ELR (cell line): Measurements from ENCODE around the gene TRIM7.
A peak's percentile ranks its signal among the peaks of the same experiment; 100 is the strongest.
"Not testable (repeated sequence)": the region's sequence is repeated elsewhere in the genome, so short reads cannot be mapped to it uniquely, and the experiment has no call there.

ENCODE experiments used
- DNase-seq: peaks from one replicate; pipeline ENCODE4 v3.0.0-alpha.2; 2015; ENCODE audit warnings: low read depth

TRIM7 gene

DNA sequence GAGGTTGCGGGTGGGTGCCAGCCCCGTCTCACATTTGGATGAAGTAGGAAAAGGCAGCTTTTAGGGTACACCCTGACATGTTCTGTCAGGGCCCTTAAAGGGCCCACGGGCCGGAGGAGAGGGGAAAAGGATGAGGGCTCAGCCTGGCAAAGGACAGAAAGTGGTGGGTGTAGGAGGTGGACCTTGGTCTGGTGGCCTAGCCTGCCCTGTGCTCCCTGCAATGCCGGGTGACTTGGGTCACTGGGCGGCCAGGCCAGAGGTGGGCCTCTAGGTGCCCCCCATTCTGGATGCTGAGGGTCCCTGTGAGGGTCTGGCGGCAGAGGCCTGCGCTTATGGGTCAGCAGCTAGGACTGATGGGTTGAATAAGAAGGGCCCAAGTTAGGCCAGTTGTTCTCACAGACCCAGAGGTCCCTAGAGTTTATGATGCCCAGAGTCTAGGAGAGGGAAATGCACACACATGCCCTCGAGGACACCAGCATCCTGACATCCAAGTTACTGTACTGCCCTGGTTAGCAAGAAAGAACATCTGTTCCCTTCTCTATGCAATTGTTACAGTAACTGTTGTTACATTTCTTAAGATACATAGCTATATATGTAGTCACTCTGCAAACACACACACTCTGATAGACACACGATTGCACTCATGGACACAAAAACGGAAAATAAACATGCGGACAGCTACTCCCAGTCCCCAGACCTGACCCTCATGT lies 12.5 kb downstream of the TRIM7 start:
- no peak for DNase-seq

DNA sequence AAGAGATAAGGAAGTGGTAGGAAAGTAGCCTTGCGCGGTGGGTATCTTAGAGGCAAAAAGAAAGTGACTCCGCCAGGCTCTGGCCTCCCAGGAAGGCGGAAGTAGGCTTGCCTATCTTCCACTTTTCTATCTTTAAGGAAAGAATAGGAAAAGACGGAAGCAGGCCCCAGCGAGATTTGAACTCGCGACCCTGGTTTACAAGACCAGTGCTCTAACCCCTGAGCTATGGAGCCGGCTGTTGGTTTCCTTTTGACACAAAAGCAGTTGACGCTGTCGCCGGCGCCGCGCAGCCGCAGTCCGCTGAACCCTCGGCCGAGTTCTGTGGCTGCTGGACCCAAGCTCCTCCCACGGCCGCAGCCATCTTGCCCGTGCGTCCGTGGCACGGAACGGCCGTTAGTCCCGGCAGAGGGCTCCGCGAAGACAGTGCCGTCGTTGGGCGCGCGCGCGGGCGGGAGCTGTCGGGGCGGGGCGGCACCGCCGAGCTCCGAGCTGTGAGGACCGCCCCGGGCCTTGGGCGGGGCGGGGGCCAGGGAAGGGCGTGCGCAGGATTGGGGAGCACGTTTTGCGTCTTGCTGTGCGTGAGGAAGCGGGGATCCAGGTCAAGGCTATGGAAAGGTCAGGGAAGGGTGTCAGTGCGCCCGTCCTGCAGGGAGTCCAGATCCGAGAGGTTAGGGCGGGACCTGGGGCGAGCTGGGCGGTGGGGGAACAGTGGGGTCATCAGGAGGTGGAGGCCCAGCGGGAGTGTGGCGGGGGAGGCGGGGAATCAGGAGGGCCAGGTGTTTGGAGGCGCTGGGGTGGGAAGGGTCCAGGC lies 13.3 kb downstream of the TRIM7 start:
- peak; percentile 96 for DNase-seq

DNA sequence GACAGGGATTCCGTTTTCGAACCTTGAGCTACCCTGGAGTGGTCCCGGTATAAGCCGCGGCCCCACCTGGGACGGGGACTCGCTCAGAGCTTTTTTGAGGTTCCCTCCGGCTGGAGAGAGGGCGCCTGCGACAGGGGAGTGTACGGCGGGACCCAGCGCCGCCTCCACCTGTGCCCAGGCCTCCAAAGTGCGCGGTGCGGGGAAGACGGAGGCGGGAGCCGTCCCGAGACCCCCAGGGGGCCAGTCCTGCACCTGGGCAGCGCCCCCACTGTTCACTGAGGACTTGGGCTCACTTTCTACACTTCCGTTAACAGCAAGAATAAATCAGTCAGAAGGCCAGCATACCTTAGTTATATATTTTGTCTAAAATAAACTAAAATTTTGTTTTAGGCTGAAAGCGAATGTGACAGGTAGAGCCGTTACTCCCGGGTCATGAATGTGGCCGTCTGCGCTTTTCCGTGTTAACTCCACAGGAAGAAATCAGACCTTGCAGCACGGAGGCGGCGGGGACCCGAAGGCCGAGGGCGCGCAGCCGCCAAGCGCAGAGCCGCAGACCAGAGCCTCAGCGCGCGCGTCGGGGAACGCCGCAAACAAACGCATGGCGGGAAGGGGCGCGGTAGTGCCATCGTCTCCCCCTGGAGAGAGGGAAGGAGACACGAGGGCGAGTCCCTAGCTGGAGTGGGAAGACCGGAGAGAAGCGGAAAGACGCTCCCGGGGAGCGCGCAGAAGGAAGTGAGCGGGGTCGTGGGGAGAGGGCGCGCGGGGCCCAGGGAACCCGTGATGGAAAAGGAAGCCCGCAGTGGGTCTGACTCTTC lies 14.1 kb downstream of the TRIM7 start:
- peak; percentile 56 for DNase-seq

DNA sequence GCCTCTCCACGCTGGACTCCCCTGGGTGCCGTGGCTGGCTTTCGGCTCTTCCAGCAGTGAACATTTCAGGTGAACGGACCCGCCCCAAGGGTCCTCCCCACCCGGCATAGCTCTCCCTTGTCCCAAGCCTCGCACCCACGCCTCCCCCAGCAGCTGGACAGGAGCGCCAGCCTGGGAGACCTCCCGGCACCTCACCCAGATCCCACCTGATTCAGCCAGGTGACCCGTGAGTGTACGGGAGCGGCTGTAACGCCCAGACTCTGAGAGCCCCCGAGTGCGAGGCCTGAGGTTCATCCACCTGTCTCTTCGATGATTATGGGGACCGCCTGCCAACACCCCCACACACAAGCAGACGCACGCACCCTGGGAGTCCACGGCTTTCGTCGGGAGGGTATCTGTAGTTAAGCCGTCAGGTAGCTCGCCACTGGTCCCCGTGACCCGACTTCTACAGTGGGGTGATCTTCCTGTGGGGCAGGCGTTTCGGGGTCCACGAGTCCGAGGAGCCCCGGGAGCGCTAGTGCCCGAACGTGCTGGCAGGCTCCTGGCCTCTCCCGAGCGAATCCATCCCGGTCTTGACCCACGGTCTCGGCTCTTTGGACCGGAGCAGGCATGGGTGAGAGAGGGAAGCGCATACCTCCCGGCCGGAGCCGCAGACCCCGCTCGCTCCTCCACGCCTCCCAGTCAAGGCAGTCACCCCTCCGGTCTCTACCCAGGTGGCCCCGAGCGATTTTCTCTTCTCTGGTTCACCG lies 14.9 kb downstream of the TRIM7 start:
- DNase-seq: peak; percentile 46

DNA sequence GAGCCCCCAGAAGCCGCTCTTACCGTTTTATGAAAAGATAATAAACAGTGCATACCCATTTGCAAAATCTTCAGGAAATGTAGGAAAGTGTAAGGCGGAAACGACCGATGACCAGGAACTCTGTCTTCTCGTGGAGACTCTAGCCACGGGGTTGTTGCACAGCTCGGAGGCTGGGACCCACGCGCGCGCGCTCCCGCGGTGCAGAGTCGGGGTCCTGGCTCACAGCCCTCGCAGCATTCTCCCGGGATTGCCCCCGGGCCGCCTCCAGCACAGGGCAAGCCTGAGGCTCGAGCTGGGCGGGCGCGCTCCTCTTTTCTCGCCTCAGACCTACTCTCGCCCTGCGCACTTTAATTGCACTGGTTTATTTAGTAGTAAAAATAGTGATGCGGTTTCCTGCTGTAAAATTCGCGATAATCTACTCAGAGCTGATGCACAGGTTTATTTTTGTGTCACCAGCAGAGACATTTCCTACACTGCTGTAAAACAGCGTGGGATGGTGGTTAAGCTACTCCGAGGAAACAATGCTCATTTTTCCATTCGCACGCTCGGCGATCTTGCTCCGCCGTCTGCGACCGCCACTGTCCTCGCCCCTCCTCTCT lies 15.5 kb downstream of the TRIM7 start:
- peak; percentile 49 for DNase-seq

DNA sequence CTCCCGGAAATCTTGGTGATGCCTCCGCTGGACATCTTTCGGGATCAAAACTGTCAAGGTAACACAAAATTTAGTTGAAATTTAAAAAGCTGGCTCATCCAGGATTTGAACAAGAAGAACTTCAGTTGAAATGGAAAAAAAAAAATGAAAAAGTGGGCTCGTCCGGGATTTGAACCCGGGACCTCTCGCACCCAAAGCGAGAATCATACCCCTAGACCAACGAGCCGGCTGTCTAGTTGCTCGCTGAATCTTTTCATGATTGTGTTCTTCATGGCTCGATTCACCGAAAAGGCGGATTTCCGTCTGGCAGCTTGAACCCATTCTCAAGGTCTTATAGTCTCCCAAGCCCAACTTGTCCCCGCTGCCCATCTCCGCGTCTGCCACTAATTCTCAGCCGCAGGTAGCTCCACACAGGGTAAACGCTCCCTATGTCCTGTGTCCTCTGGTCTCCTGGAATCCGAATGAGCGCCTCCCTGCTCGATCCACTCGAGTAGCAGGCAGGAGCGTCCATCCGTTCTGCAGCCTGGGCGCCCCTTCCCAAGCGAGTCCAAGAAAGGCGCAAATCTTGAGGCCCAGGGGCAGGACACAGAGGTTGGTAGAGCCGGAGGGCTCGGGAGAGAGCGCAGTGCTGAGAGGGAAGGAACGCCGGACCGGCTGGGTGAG lies 16.2 kb downstream of the TRIM7 start:
- peak; percentile 82 for DNase-seq

DNA sequence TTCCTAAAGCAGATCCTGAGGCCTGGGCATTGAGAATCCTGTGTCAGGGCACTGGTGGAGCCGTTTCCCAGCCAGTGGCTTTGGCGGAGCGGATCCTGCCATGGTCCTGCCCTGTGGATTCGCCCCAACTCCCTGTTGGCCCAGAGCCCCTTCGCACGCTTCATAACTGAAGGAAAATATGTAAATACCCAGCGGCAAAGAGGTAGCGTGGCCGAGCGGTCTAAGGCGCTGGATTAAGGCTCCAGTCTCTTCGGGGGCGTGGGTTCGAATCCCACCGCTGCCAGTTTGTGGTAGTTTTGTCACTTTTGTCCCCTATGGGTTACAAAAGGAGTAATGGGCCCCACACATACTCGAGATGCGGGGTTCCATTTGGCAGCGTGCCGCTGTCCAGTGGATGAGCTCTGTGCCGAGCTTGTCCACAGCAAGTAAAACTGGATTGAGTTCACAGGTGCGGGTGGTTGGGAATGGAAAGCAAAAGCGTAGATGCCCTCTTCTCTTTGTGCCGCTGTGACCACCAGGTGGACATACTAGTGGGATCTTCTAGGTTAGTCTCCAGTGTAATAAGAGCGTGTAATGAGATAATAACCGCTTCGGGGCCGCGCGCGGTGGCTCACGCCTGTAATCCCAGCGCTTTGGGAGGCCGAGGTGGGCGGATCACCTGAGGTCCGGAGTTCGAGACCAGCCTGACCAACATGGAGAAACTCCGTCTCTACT lies 17.3 kb downstream of the TRIM7 start:
- peak; percentile 88 for DNase-seq

DNA sequence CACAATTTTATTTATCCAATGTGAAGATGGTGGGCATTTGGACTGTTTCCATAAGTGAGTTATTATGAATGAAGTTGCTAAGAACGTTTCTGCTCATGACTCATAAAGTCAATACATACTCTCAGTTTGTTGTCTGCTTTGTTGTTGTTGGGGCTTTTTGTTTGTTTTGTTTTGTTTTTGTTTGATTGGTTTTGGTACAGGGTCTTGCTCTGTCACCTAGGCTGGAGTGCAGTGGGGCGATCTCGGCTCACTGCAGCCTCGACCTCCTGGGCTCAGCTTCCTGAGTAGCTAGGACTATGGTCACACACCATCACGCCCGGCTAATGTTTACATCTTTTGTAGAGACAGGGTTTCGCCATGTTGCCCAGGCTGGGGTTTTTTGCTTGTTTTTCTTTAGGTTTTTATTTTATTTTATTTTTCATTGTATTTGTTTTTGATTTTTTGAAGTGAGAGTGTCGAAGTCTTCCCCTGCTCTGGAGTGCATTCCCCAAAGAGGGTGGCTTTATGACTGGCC lies 18.0 kb downstream of the TRIM7 start:
- DNase-seq: peak; percentile 59

DNA sequence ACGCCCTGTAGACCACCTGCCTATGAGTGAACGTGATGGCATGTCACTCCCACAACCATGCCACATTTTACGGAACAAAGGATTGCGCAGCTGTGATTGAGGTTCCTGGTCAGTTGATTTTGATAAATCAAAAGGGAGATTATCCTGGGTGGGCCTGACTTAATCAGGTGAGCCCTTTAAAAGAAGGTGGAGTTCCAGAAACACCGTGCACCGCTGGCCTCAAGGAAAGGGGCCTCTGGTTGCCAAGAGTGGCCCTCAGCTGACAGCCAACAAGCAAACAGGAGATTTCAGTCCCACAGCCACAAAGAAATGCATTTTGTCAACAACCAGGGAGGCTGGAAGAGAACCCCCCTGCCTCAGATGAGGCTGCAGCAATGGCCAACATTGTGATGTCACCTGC lies 19.0 kb downstream of the TRIM7 start:
- DNase-seq: no peak

DNA sequence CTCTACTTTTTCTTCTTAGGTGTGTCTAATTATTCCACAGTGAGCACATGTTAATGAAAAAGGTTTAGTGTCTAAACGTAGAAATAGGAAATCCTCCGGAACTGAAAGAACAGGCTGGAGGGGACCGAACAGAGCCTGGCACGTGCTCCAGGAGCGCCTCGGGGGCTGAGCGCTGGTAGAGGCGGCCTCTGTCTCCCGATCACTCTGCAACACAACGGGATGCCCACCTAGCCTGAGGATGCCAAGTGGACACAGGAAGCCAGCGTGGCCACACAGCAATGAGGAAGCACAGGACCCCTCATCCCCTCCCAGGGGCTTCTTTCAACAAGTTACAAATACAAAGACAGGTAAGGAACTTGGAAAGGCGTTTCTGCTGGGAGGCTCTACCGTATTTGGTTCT lies 19.4 kb downstream of the TRIM7 start:
- no peak for DNase-seq

DNA sequence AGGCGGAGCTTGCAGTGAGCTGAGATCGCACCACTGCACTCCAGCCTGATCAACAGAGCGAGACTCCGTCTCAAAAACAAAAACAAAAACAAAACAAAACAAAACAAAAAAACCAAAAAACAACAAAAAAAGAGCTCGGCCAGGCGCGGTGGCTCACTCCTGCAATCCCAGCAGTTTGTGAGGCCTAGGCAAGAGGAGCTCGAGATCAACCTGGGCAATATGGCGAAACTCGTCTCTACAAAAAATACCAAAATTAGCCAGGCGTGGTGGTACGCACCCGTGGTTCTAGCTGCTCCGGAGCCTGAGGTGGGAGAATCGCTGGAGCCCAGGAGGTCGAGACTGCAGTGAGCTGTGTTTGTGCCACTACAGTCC lies 20.2 kb downstream of the TRIM7 start:
- no peak for DNase-seq

DNA sequence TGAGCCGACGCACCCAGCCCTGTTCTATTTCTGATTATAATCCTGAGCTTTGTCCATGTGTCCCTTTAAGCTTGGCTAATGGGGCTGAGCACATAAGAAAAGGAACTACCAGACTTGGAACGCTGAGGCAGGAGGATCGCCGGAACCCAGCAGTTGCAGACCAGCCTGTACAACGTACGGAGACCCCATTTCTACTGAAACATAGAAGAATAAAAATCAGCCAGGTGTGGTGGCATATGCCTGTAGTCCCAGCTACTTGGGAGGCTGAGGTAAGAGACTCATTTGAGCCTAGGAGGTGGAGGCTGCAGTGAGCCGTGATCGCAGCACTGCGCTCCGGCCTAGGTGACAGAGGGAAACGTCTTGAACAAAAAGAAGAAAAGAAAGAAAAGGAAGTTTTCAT lies 22.3 kb downstream of the TRIM7 start:
- DNase-seq: no peak

DNA sequence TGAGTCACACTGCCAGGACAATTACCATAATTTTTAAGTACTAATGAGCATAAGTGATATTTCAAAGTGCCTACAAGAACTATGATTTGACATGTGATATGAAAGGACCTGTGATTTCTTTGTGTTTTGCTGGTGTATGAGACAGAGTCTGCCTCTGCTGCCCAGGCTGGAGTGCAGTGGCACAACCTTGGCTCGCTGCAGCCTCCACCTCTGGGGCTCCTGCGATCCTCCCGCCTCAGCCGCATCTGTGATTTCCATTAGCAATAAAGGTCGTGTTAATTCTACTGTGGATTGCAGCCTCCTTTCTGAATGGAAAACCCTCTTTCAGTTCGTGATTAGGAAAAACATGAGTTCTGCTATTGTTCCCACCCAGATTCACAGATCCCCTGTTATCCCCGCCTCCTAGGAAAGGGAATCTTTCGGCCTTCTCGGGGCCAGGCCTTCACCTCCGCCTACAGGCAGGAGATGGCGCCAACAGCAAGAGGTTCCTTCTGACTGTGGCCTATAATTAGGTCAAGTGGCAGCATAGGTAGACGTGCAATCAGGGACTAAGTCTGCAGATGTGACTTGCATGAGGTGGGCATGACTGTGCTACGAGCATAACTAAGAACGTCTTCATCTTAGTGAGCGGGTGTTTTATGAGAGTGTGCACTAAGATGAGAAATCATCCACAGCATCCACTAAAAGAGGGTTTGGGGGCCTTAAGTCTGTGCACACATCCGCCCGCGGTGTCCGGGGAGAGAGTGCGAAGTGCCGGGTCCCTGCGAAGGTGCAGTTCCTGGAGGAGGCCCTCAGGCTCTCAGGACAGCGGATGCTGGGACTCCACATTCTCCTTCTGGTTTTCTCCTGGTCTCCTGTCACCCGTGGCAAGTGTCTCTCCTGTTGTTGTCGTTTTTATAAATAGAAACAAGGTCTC lies 23.1 kb downstream of the TRIM7 start:
- DNase-seq: peak; percentile 86

DNA sequence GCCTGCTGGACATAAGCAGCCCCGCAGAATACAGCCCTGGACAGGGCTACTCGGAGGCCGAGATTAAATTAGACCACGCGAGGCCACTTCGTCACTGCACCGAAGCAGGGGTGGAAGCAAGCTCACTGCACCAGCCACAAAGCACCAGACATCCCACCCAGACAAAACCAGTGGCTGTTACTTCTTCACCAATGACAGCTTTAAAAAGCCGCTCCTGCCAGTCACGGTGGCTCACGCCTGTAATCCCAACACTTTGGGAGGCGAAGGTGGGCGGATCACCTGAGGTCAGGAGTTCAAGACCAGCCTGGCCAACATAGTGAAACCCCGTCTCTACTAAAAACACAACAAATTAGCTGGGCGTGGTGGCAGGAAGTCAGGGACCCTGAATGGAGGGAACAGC lies 27.4 kb downstream of the TRIM7 start:
- DNase-seq: not testable (repeated sequence)

DNA sequence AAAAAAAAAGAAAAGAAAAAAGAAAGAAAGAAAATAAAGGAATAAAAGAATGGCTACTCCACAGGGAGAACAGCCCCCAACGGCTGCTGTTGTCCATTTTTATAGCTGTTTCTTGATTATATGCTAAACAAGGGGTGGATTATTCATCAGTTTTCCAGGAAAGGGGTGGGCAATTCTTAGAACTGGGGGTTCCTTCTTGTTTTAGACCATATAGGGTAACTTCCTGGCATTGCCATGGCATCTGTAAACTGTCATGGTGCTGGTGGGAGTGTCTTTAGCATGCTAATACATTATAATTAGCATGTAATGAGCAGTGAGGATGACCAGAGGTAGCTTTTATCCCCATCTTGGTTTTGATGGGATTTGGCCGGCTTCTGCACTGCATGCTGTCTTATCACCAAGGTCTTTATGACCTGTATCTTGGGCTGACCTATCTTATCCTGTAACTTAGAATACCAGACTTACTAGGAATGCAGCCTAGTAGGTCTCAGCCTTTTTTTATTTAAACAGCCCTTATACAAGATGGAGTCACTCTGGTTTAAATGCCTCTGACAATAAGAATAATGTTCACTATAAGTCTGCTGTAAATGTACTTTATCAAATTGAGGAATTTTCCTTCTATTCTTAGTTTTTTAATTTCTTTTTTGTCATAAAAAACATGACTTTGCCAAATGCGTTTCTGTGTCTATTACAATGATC lies 28.6 kb downstream of the TRIM7 start:
- no peak for DNase-seq

DNA sequence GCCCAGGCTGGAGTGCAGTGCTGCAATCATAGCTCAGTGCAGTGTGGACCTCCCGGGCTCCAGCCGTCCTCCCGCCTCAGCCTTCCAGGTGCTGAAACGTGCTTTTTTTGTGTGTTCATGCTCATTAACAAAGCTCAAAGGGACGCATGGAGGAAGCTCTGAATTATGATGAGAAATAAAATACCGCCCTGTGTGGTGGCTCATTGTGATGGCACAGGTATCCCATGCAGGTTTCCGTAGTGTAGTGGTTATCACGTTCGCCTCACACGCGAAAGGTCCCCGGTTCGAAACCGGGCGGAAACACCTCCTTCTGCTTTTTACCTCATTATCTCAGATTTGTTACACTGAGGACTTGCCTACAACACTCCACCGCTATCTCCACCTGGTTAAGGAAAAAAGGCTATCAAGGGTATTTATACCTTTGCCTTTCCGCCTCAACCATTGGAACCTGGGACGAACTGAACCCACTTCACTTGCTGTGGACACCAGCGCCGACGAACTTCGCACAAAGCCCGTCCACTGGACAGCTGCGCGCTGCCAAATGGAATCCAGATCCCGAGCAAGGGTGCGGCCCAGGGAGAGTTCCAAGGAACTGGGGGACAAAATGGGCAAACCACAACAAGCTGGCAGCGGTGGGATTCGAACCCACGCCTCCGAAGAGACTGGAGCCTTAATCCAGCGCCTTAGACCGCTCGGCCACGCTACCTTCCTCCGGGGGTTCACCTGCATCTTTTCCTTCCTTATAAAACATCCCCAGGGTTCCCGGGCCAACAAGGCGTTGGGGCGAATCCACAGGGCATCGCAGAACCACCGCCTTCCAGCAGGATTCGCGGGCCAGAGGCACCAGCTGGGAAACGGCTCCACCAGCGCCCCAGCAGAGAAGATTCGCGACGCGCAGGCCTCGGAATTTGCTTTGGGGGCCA lies 31.3 kb downstream of the TRIM7 start:
- peak; percentile 84 for DNase-seq

DNA sequence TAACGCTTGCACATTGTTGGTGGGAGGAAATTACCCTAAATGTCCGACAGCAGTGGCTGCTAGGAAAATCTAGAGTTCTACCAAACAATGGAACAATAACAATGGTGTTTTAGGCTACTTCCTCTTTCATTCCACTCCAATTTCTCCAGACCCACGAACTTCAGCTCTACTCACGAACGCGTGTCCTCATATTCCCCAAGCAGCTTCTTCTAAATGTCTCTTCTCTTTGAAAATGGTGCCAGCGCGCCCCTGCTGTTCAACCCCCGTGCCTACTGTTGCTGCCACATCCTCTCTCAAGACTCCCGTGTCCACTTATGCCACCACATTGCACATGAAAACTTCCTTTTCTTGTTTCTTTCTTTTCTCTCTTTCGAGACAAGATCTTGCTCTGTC lies 32.0 kb downstream of the TRIM7 start:
- no peak for DNase-seq
